ENCODE results near the gene MFAP3.
"Not testable (repeated sequence)": the region's sequence is repeated elsewhere in the genome, so short reads cannot be mapped to it uniquely, and the experiment has no call there.

MFAP3 gene
- total RNA-seq, result 23.2 to 63.2 reads per million in 2 donors

DNA sequence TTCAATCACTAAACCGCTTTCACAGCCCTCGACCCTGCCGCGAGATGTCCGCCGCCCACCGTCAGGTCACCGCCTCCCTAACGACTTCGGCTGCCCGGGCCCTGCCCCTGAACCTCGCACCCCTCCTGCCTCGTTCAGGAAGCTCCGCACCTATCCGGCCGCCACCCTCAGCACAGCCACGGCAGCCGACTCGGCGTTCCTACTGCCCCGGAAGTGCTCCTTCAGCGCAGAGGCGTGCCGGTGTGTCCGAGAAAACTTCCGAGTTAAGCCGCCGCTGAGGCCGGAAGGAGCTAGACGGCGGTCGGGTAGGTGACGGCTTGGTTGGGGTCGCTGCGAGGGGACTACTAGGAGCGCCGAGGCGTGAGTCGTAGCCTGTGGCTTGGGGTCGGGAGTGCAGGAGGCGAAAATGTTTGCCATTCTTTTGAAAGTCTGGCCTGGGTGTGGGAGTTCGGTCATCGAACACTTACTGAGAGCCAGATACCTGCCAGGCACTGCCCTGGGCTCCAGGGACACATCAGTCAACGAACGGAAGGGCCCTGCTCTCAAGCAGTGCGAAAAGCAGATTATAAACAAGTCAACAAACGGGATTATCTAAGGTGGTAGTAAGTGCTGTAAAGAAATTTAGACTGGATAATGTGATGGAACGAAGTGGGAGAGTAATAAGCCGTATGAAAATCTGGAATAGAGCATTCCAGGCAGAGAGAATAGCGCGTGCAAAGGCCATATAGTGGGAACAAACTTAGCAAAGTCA lies at the start of gene MFAP3, which contains the start of gene FAM114A2:
TSS of gene MFAP3 (plus strand) at position 261 of the 751 bp plus-strand sequence. CDS start 10,756 bp downstream, outside the sequence.
TSS of gene FAM114A2 (minus strand) at position 204 of the 751 bp plus-strand sequence. CDS start 3,957 bp downstream, outside the sequence.
- peak; percentile 79 for DNase-seq

DNA sequence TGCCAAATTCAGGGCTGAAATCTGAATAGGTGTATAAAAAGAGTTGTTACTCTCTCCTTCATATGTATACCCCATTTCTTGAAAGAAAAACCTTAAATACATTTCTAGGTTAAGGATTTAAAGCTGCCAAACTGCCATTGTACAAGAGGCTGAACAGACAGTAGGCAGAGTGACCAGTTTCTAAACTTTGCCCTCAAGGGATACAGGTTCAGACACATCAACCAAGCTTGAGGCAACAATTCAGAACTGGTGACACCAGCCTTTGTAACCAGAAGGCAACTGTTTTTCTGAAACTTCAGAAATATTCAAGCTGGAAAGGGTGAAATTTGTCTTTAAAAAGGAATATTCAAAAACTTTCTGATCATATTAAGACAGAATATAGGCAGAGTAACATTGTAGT lies 47.6 kb upstream of the MFAP3 start:
- no peak for DNase-seq

DNA sequence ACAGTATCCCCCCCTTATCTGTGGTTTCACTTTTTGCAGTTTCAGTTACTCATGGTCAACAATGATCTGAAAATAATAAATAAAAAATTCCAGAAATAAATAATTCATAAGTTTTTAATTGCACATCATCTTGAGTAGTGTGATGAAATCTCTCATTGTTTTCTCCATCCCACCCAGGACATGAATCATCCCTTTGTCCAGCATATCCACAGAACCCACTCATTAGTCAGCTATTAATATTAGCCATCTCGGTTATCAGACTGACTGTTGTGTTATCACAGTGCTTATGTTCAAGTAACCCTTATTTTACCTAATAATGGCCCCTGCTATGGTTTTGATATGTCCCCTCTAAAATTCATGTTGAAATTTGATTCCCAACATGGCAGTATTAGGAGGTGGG lies 40.8 kb upstream of the MFAP3 start:
- no peak for DNase-seq

DNA sequence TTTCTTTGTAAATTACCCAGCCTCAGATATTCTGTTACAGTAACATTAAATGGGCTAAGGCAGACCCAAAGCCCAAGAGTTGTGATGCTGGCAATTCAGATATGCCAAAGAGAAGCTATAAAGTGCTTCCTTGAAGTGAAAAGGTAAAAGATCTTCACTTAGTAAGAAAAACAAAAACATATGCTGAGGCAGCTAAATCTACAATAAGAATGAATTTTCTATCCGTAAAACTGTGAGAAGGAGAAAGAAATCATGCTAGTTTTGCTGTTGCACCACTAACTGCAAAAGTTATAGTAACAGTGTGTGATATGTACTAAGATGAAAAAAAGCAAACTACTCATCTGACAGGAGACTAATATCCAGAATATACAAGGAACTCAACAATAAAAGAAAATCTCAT lies 40.0 kb upstream of the MFAP3 start:
- no peak for DNase-seq

DNA sequence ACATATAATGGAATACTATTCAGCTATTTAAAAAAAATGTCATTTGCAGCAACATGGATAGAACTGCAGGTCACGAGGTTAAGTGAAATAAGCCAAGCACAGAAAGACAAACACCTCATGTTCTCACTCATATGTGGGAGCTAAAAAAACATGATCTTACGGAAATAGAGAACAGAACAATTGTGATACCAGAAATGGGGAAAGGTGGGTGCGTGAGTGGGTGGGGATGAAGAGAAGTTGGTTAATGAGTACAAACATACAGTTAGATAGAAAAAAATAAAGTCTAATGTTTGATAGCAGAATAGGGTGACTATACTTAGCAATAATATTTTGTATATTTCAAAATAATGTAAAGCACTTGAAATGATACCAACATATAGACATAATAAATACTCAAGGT lies 38.8 kb upstream of the MFAP3 start:
- no peak for DNase-seq

DNA sequence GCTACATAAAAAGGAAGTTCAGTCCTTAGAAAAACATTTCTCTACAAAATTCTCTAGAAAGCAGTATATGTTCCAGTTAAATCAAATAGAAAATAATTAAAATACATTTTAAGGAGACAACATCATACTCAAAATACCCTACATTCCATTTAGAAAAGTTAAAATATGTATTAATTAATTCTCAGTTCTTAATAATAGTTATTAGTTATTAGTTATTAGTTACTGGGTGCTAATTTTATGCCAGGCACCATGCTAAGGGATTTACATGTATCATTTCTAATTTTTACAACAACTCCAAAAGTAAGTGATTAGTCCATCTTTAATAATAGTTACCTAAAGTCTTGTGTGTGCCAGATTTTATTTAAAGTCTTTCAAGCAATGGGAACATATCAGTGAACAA lies 38.1 kb upstream of the MFAP3 start:
- no peak for DNase-seq

DNA sequence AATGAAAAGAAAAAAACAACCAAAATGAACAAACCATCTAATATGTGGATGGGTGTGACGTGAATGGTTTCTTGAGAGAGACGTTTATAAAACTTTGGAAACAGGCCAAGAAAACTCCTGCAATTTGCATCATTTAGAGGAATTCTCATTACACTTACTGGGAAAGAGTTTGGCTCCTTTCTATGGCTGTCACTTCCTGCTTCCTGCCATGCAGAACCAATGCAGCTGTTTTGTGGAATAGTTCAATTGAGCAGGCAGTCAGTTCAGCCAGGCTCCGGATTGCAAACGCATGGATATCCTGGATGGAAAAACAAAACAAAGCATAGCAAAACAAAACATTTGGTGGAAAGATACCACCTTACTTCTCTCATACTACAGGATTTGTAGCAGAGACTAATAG lies 36.7 kb upstream of the MFAP3 start:
- DNase-seq, result no peak

DNA sequence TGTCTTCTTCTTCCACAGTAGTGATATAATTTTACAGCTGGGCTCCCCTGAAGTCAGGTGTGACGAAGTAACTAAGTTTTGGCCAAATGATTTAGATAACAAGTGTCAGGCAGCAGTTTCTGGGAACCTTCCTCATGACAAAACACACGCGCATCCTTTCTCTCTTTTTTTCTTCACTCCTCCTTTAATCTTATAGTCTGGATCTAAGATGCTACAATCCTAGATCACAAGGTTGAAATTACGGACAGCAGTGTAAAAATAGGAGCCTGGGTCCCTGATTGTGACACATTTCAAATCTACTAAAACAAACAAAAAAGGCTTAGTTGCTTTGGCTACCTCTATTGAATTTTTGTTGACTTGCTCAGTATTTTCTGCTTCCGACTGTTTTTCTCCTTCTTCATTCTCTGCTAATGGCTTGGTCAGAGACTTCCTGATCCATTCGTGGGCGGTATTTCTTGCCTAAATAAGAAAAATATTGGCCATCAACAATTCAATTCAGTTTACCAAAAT lies 36.2 kb upstream of the MFAP3 start:
- no peak for DNase-seq

DNA sequence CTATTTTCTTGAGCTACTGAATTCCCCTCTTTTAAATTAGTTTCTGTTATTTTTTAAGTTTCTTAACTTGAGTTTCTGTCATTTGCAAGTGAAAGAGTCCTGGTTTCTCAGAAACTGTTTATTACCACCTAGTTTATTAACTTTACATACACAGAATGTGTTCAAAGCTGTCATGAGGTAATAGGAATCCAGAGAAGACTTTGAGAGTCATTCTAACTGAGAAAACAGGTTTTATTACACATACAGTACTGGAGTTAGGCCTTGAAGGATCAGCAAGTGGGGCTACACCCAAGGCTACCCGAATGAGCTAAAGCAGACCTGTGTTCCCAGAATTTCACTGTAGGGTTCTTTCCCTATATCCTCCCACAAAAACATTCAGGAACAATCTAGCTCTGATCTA lies 33.1 kb upstream of the MFAP3 start:
- no peak for DNase-seq

DNA sequence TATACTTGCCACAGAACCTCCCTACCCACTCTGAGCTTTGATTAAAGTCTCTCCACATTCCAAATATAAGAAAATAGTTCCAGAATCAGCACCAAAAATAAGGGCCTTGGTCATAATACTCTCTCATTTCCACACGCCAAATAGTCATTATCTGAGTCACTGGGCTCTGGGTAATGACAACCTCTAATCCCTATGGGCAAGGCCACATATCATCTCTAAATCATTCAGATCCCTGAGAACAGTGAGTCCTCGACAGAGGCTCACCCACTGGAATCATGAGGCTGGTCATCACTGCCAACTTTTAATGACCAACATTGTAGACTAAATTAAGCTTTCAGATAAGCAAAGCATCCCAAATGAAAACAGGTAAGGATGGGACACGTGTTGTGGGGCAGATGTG lies 28.1 kb upstream of the MFAP3 start:
- no peak for DNase-seq

DNA sequence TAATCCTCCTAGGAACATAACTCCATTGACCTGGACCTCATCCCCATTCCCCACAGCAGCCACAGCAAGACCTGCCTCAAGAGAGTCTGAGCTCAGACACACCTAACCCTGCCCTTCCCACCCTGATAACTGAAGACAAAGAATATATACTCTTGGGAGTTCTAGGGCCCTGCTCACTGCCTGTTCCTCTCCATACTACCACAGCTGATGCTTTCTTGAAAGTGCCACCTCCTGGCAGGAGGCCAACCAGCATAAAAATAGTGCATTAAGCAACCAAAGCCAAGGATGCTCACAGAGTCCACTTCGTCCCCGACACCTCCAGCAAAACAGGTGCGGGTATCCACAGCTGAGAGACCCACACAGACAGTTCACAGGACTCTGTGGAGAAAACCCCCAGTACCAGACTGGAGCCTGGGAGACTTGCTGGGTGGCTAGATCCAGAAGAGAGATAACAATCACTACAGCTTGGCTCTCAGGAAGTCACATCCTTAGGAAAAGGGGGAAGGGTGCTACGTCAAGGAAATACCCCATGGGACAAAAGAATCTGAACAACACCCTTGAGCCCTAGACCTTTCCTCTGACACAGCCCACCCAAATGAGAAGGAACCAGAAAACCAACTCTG lies 23.6 kb upstream of the MFAP3 start:
- DNase-seq, result no peak

DNA sequence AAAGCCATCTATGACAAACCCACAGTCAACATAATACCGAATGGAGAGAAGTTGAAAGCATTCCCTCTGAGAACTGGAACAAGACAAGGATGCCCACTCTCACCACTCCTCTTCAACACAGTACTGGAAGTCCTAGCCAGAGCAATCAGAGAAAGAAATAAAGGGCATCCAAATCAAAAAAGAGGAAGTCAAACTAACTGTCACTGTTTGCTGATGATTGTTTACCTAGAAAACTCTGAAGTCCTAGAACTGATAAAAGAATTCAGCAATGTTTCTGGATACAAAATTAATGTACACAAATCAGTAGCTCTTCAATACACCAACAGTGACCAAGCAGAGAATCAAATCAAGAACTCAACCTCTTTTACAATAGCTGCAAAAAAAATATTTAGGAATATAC lies 19.8 kb upstream of the MFAP3 start:
- DNase-seq, result not testable (repeated sequence)

DNA sequence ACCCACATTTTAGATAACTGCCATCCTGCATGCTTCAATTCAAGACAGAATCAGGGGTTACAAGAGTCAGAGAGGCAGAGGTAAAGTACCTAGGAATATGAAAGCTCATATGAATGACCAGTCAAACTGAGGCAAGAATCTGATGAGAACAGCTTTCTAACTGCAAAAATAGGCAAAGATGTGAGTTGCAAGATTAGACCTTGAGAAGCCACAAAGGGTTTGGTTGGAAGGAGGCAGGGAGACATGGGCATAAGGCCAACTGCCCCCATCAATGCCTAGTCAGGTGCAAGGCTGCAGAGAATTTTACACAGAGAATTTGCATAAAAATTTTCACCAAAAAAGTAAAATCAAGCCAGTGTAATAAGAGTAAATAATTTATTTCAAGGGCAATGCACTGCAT lies 12.8 kb upstream of the MFAP3 start:
- no peak for DNase-seq

DNA sequence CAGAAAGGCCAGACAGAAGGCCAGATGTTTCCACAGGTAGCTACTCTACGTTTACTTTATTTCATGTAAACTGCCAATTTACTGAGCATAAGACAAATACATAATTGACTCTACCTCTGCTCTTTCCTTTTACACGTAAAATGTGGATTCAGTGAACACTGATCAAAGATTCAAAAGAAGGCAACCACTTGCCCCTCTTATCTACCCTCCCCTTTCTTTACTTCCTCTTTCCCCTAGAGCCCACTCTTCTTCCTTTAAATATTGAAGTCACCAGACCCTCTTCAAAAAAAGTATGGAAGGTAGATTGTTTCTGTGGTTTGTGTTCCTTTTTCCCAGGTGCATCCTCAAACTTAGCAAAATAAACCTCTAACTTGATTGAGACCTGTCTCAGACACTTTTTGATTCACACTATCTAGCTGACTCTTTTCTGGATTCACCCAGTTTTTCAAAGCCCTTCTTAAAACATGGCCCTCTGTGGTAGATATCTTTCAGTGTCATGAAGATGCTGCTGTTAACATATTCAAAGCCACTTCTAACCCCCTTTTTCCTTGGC lies 6.8 kb upstream of the MFAP3 start:
- DNase-seq, result no peak

DNA sequence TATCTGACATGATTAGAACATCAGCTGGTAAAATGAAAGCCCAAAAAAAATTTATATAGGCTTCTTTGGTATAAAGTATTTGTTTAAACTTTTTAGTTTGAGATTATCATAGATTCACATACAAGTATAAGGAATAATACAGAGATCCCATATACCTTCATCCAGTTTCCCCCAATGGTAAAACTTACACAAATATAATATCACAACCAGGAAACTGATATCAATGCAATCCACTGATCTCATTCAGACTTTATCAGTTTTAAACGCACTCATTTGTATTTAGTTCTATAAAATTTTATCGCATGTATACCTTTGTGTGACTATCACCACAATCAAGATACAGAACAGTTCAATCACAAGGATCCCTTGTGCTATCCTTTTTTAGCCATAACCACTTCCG lies 3.8 kb upstream of the MFAP3 start:
- no peak for DNase-seq

DNA sequence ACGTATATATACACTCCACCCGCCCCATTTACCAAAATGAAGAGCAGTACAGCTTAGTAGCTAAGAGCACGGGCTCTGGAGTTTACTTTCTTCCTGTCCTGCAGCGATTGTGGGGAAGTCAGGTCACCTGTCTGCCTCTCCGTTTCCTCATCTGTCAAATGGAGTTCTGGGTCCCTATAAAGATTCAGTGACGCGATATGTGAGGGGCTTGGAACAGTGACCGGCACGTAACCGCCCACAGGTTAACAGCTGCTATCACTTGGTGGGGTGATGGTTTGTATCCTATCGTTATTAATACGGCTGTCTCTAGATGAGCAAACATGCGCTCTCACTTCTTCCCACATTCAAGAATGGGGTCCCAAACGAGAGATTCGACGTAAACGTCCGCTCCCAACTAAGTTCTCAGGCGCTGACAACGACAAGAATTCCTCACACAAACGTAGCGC lies 483 bp upstream of the MFAP3 start:
- DNase-seq, result peak; percentile 17

DNA sequence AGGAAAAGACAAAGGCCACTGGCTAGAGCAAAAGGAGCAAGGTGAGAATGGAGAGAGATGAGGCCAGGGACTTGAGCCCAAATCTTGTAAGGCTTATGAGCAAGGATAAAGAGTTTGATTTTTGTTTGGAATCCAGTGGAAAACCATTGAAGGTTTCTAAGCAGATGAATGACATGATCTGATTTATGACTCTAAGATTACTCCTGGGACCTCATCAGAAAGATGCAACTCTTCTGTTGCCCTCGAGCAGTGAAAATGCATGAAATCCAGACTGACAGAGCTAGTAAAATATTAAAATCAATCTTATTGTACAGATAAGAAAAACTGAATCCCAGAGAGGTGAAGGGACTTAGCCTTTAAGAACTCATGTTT lies 677 bp downstream of the MFAP3 start:
- no peak for DNase-seq

DNA sequence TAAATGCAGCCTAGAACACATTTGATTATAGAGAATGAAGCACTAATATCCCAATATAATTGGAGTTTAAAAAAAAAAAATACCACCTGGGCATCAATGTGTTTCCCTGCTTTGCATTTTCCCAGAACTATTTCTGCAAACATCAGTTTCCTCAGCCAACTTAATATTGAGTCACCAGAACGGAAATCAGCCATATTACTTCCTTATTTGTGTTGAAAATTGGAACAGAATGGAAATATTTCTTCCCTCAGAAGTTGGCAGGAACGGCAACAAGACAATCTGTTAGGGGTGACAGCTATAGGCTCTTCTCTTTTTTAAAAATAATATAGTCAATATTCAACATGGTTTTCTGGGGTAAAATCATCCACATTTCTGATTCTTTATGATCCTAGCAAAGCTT lies 4.0 kb downstream of the MFAP3 start:
- DNase-seq, result no peak

DNA sequence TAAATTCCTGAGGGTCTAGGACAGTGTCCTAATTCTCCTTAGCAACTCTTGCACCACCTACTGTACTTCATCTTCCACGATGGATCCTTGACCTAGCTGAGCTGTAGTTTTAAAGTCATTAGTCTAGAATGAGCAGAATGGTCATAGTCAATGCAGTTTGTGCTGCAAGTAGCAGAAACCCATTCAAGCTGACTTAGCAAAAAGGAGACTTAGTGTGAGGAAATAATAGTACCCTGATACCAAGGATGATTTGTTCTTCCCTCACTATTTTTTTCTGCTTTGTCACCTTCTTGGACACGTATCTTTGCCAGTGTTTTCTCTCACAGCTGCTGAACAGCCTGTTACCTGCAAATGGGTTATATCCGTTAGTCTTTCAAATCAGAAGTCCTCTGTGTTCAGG lies 5.3 kb downstream of the MFAP3 start:
- no peak for DNase-seq

DNA sequence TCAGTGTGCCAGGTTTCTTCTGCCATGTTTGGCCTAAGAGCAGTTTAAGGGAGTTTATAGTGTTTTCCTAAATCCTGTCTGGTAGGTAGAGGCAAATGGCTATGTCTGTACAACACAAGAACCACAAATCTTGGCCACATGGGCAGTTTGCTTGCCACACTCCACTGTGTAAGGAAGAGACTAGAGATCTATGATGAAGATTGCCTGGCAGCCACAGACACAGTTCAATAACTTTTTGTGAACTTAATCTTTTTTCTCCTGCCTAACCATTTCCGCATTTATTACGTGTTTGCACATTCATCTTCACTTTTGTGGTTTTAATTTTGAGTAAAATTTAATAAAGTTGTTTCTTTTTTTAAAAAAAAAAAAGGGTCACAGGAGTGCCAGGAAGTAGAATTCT lies 5.8 kb downstream of the MFAP3 start:
- no peak for DNase-seq

DNA sequence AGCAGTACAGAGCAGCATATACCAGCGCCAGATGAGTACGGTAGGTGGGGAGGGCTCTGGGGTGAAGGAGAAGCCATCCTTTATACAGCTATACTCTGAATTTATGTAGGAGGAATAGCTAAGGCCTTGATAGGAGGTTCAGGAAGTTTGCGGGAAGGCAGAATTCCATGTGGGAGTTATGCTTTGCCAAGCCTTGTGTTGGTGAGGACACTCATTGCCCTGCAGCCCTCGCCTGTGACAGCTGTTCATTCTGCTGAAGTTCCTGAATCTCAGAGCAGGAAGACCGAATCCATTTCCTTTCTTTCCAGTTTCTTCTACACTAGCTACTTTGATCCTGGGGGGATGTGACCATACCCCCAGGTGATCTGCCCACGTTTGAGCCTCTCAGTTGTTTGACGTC lies 7.7 kb downstream of the MFAP3 start:
- DNase-seq, result no peak

DNA sequence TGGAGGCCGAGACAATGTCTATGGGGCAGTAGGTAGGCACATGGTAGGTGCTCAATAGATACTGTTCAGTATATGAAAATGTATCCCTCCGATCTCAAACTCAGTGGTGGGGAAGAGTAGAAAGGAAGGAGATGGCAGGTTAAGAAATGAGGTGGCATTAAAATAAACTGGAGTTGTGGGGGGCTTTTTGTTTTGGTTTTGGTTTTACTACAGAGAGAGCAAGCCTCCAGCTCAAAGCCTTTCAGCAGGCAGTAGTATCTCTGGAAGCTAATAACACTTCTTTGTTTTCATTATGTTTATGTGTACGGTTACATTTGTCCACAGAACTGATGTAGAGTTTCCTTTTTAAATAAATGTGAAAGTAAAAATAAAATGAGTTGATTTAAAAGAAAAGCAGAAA lies 8.6 kb downstream of the MFAP3 start:
- DNase-seq, result no peak

DNA sequence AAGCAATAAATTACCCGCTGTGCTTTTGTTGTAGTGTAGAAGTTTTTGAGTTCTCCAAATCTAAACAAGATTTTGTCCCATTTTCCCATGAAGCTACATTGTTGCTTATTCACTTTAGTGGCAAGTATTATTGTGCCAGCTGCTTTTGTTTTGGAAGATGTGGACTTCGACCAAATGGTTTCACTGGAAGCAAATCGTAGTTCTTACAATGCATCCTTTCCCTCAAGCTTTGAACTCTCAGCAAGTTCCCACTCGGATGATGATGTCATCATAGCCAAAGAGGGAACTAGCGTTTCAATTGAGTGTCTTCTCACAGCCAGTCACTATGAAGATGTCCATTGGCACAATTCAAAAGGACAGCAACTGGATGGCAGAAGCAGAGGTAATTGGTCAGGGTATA lies 10.9 kb downstream of the MFAP3 start:
- DNase-seq, result no peak

DNA sequence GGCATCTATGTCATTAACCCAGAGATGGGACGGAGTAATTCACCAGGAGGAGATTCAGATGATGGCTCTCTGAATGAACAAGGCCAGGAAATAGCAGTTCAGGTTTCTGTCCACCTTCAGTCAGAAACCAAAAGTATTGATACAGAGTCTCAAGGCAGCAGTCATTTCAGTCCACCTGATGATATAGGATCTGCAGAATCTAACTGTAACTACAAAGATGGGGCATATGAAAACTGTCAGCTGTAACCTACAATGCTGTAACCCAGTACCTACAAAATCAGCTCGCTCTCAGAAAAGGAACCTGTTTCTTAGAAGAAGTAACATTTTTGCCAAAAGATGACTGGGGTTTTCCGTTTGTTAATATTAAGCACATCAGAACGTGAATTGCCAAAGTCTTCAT lies 14.7 kb downstream of the MFAP3 start:
- DNase-seq, result no peak

All from T-helper 9 cell (primary cell).